Neural crest cell (in vitro differentiated cells): ENCODE measurements around the gene RANBP17. TPM values are rescaled to one million over a fixed set of nuclear protein-coding genes. Genes with fewer than 3 reads are reported as not detected.

Experiments used
- DNase-seq: peaks from one replicate; pipeline ENCODE4 v3.0.0; 2021; ENCODE audit warnings: low read depth, mixed read lengths, low spot score
- H3K27ac Mint-ChIP-seq: one replicate; pipeline ENCODE4 v1.8.0; 2021; ENCODE audit warnings: mild to moderate bottlenecking, mixed read lengths; ENCODE audit not compliant: unreplicated experiment
- H3K27me3 Mint-ChIP-seq: 2 replicates; pipeline ENCODE4 v1.8.0; 2021; ENCODE audit warnings: low read depth, mild to moderate bottlenecking, mixed read lengths
- H3K36me3 Mint-ChIP-seq: 2 replicates; pipeline ENCODE4 v1.8.0; 2021; ENCODE audit warnings: low read depth, mild to moderate bottlenecking, mixed read lengths
- H3K4me1 Mint-ChIP-seq: 2 replicates; pipeline ENCODE4 v1.8.0; 2021; ENCODE audit warnings: mixed read lengths
- H3K4me3 Mint-ChIP-seq: one replicate; pipeline ENCODE4 v1.8.0; 2021; ENCODE audit warnings: mild to moderate bottlenecking, mixed read lengths
- H3K9me3 Mint-ChIP-seq: 2 replicates; pipeline ENCODE4 v1.8.0; 2021; ENCODE audit warnings: mixed read lengths
- CTCF ChIP-seq: fragments of 200-600 bp; sonication (generic); conservative IDR thresholded peaks from 2 replicates; pipeline ENCODE4 v1.5.0; 2021; ENCODE audit warnings: antibody characterized with exemption, mild to moderate bottlenecking
- total RNA-seq: library from RNA; stranded (reverse); gene quantifications from 2 replicates; pipeline ENCODE4 v1.2.1, GENCODE V29; 2021

The RANBP17 gene
- total RNA-seq, 1 donor from 2014 or later, result 26.9 TPM

GRCh38 chr5:170857066-170857465 lies 4.8 kb upstream of the RANBP17 start:
- no peak for DNase-seq
- no peak overlapping the region for H3K4me3 Mint-ChIP-seq
- H3K27me3 Mint-ChIP-seq, result peaks cover 3% of the 10 kb centered on the region
- H3K27ac Mint-ChIP-seq, result no peak overlapping the region
- H3K4me1 Mint-ChIP-seq, result no peaks in the 10 kb centered on the region
- no peak for TF ChIP-seq CTCF
- peaks cover 20% of the 10 kb centered on the region for H3K36me3 Mint-ChIP-seq
- peaks cover 20% of the 10 kb centered on the region for H3K9me3 Mint-ChIP-seq

DNA sequence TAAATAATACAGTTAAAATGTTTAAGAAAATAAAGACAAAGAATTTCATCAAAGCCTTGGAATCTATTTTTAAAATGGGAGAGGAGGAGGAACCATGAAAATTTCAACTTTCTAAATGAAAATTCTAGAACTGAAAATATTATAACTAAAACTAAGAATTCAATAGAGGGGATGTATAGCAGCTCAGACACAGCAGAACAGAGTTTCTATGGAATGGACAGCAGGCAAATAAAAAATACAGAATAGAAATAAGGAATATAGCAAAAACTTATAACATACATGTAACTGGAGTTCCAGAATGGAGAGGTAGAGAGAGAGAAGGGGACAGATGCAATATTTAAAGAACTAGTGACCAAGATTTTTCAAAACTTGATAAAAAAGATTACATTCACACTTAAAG lies 1.4 kb upstream of the RANBP17 start:
- Mint-ChIP-seq H3K27me3 (peaks cover 6% of the 10 kb centered on the region), H3K27ac (no peak overlapping the region), H3K4me1 (peaks cover 23% of the 10 kb centered on the region), H3K36me3 (peaks cover 22% of the 10 kb centered on the region), H3K4me3 (peak overlapping the region; percentile 90), H3K9me3 (peaks cover 20% of the 10 kb centered on the region)
- no peak for TF ChIP-seq CTCF
- no peak for DNase-seq

- Mint-ChIP-seq H3K36me3 (peaks cover 24% of the 10 kb centered on the region), H3K4me1 (peaks cover 23% of the 10 kb centered on the region), H3K27me3 (peaks cover 6% of the 10 kb centered on the region), H3K4me3 (peak overlapping the region; percentile 90), H3K9me3 (peaks cover 20% of the 10 kb centered on the region), H3K27ac (peak overlapping the region; percentile 95)
- no peak for DNase-seq
- no peak for TF ChIP-seq CTCF
Observed at GRCh38 chr5:170860818-170861666, 776 bp upstream of the RANBP17 start.

DNA sequence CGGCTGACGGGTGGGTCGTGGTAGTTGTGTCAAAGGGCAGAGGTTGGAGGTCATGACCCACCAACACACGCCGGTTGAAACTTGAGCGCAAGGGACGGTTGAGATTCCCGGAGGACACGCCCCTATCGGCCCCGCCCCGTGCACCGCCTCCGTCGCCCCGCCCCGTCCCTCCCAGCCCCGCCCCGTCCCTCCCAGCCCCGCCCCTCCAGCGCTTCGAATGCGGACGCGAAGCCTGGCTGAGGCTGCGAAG lies 226 bp upstream of the RANBP17 start:
- no peak for DNase-seq
- Mint-ChIP-seq H3K27me3 (peaks cover 6% of the 10 kb centered on the region), H3K27ac (peak overlapping the region; percentile 95), H3K36me3 (peaks cover 27% of the 10 kb centered on the region), H3K9me3 (peaks cover 20% of the 10 kb centered on the region), H3K4me1 (peaks cover 23% of the 10 kb centered on the region), H3K4me3 (peak overlapping the region; percentile 90)
- no peak for TF ChIP-seq CTCF

GRCh38 chr5:170863646-170864045 lies 1.8 kb downstream of the RANBP17 start:
- no peak overlapping the region for H3K27ac Mint-ChIP-seq

More at GRCh38 chr5:170863646-170864045, 1.8 kb downstream of the RANBP17 start:
- H3K27me3 Mint-ChIP-seq, result peaks cover 5% of the 10 kb centered on the region
- H3K4me3 Mint-ChIP-seq, result peak overlapping the region; percentile 87
- peaks cover 23% of the 10 kb centered on the region for H3K4me1 Mint-ChIP-seq
- TF ChIP-seq CTCF, result no peak
- H3K36me3 Mint-ChIP-seq, result peaks cover 28% of the 10 kb centered on the region
- DNase-seq, result no peak
- peaks cover 19% of the 10 kb centered on the region for H3K9me3 Mint-ChIP-seq
